GM21723 (cell line): ENCODE measurements around the gene EPB41L4A.
"Not testable (repeated sequence)": the region's sequence is repeated elsewhere in the genome, so short reads cannot be mapped to it uniquely, and the experiment has no call there.

Experiments
- ATAC-seq: cut with Tn5 transposase; IDR thresholded peaks from one replicate; pipeline ENCODE4 v1.9.1; 2021; ENCODE audit warnings: mild to moderate bottlenecking, moderate library complexity; ENCODE audit not compliant: unreplicated experiment

Gene EPB41L4A, protein sequence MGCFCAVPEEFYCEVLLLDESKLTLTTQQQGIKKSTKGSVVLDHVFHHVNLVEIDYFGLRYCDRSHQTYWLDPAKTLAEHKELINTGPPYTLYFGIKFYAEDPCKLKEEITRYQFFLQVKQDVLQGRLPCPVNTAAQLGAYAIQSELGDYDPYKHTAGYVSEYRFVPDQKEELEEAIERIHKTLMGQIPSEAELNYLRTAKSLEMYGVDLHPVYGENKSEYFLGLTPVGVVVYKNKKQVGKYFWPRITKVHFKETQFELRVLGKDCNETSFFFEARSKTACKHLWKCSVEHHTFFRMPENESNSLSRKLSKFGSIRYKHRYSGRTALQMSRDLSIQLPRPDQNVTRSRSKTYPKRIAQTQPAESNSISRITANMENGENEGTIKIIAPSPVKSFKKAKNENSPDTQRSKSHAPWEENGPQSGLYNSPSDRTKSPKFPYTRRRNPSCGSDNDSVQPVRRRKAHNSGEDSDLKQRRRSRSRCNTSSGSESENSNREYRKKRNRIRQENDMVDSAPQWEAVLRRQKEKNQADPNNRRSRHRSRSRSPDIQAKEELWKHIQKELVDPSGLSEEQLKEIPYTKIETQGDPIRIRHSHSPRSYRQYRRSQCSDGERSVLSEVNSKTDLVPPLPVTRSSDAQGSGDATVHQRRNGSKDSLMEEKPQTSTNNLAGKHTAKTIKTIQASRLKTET

DNA sequence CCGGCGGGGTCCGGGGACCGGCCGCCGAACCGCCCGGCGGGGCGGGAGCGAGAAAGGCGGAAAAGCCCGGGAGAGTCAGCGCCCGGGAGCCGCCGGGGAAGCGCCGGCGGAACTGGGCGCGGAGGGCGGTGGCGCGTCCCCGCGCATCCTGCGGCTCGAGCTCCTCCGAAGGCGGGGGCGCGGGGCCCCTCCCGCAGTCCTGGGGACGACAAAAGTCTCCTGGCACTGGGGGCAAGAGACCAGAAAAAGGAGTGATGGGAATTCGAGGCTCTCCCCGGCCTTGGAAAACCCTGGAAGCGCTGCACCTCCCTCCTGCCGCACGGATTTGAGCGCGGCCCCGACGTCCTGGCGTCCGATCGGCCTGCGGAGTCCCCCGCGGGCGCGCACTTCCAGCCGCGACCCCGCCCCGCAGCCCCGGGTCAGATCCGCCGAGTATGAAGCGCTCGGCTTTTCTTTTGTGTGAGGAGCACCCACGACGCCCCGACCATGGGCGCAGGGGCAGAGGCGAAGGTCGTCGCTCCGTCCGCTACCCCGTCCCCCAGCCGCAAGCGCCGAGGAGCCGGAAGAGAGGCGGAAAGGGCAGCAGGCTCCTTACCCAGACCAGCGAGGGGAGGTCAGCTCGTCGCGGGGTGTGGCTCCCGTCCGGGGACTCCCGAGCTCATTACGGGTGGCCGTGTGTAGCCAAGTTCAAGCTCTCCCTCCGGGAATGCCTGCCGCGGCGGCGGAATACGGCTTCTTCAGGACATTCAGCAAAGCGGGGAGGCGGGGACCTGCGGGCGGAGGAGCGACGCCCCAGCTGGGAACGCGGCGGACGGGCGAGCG is at the start of gene EPB41L4A:
EPB41L4A (minus strand) TSS at position 114 of the 822 bp plus-strand sequence. CDS start 238 bp downstream, outside the sequence.
- ATAC-seq = peak; percentile 30

DNA sequence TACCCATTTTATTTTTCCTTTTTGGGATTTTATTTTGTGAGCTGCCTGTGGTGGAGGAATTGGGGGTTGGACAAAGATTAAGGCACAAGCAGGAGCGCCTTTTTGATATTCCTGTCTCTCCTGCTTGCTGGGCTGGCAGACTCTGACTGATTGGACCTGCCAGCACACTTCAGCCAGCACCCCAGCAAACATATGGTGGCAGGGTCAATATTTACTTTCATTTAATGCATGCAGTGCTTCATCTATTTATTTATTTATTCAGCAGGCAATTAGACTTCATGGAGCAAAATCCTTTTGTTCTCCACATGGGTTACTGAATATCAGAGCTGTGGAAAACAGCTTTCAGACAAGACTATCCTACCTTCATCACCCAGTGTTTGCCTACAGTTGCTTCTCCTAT is 48.4 kb upstream of the EPB41L4A start:
- no peak for ATAC-seq

DNA sequence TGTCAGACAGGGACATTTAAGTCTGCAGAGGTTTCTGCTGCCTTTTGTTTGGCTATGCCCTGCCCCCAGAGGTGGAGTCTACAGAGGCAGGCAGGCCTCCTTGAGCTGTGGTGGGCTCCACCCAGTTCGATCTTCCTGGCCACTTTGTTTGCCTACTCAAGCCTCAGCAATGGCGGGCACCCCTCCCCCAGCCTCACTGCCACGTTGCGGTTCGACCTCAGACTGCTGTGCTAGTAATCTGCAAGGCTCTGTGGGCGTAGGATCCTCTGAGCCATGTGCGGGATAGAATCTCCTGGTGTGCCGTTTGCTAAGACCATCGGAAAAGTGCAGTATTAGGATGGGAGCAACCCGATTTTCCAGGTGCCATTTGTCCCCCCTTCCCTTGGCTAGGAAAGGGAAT is 47.2 kb upstream of the EPB41L4A start:
- not testable (repeated sequence) for ATAC-seq

- not testable (repeated sequence) for ATAC-seq
Observed at GRCh38 chr5:112447187-112447760, 28.2 kb upstream of the EPB41L4A start.

DNA sequence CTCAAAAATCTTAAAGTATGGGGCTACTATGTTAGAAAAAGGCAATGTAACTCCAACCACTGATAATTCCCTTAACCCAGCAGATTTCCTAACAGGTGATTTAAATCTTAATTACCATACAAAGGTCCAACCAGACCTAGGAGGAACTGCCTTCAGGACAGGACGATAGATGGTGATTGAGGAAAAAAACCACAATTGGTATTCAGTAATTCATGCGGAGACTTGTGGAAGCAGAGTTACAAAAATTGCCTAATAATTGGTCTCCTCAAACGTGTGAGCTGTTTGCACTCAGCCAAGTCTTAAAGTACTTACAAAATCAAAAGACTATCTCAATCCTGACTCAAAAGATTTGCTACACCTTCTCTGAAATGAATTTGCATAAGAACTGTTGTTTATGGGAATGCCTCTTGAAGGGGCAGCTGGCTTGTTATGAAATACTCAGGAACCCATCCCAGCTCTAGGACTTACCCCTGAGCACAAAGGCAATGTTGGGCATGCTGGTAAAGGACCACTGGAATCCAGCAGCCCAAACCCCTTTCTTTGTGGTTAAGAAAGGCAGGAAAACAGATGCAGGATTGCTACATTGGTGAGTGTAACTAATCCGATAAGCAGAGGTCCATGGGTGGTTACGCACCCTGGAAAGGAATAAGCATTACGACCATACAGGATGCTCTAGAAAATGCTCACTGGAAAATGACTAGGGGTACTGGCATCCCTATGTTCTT is 26.7 kb upstream of the EPB41L4A start:
- no peak for ATAC-seq

- ATAC-seq = not testable (repeated sequence)
Observed at GRCh38 chr5:112443932-112444331, 24.9 kb upstream of the EPB41L4A start.

DNA sequence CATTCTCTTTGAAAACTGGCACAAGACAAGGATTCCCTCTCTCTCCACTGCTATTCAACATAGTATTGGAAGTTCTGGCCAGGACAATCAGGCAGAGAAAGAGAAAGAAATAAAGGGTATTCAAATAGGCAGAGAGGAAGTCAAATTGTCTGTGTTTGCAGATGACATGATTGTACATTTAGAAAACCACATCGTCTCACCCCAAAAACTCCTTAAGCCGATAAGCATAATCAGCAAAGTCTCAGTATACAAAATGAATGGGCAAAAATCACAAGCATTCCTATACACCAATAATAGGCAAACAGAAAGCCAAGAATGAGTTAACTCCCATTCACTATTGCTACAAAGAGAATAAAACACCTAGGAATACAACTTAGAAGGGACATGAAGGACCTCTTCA is 21.0 kb upstream of the EPB41L4A start:
- ATAC-seq = no peak

DNA sequence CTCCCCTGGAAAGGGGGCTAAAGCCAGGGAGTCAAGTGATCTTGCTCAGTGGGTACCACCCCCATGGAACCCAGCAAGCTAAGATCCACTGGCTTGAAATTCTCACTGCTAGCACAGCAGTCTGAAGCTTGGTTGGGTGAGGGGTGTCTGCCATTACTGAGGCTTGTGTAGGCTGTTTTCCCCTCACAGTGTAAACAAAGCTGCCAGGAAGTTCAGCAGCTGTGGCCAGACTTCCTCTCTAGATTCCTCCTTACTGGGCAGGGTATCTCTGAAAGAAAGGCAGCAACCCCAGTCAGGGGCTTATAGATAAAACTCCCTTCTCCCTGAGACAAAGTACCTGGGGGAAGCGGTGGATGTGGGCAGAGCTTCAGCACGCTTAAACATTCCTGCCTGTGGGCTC is 17.1 kb upstream of the EPB41L4A start:
- no peak for ATAC-seq

GRCh38 chr5:112434641-112435040 is 15.6 kb upstream of the EPB41L4A start:
- no peak for ATAC-seq

DNA sequence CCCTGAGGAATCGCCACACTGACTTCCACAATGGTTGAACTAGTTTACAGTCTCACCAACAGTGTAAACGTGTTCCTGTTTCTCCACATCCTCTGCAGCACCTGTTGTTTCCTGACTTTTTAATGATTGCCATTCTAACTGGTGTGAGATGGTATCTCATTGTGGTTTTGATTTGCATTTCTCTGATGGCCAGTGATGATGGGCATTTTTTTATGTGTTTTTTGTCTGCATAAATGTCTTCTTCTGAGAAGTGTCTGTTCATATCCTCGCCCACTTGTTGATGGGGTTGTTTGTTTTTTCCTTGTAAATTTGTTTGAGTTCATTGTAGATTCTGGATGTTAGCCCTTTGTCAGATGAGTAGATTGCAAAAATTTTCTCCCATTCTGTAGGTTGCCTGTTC is 7.1 kb upstream of the EPB41L4A start:
- not testable (repeated sequence) for ATAC-seq

- peak; percentile 81 for ATAC-seq
Observed at GRCh38 chr5:112419986-112420864, 1.1 kb upstream of the EPB41L4A start.

- ATAC-seq = no peak
Observed at GRCh38 chr5:112418659-112419163, 366 bp downstream of the EPB41L4A start.

GRCh38 chr5:112417931-112418658 is 982 bp downstream of the EPB41L4A start:
- peak; percentile 57 for ATAC-seq

DNA sequence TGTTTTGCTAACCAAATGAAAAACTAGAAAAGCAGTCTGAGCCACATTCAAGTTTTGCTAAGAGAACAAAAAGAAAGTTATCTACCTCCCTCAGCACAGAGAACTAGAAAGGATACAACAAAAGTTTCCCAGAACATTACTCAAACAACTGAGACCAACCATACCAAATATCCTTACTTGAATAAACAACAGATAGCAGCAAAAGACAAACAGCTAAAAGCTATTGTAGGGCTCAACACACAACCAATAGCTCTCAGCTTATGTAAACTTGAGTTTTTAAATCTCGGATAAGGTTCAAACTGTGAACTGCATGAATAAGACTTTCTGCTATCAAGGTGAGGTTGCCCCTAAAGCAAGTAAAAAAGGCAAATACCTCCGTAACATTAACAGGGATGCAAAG is 3.5 kb downstream of the EPB41L4A start:
- ATAC-seq = no peak

DNA sequence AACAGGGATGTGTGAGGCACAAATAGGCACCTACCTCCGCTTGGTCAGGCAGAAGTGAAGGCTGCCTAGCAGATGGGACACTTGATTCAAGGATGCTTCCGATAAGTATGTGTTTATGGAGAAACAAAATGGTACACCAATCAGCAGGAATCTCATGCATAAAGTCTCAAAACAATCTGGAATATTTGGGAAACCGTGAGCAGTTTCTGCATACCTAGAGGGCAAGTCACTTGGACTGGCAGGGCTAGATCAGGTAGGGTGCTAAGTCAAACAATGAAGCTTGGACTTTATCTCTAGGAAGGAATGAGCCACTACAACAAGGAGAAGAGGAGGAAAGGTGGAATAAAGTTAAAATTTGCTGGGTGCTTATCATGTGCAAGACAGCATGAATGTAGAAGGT is 5.5 kb downstream of the EPB41L4A start:
- no peak for ATAC-seq

- ATAC-seq = no peak
Observed at GRCh38 chr5:112412346-112412745, 6.7 kb downstream of the EPB41L4A start.

- ATAC-seq = no peak
Observed at GRCh38 chr5:112411903-112412302, 7.2 kb downstream of the EPB41L4A start.

- no peak for ATAC-seq
Observed at GRCh38 chr5:112407666-112408065, 11.4 kb downstream of the EPB41L4A start.
